ENCODE data around the gene RIMS4. TPM values are rescaled to one million over a fixed set of nuclear protein-coding genes. Genes with fewer than 3 reads are reported as not detected.
"Not testable (repeated sequence)": the region's sequence is repeated elsewhere in the genome, so short reads cannot be mapped to it uniquely, and the experiment has no call there.

Gene RIMS4
- total RNA-seq, 1 experiment from 2014 or later = 10.9 TPM

DNA sequence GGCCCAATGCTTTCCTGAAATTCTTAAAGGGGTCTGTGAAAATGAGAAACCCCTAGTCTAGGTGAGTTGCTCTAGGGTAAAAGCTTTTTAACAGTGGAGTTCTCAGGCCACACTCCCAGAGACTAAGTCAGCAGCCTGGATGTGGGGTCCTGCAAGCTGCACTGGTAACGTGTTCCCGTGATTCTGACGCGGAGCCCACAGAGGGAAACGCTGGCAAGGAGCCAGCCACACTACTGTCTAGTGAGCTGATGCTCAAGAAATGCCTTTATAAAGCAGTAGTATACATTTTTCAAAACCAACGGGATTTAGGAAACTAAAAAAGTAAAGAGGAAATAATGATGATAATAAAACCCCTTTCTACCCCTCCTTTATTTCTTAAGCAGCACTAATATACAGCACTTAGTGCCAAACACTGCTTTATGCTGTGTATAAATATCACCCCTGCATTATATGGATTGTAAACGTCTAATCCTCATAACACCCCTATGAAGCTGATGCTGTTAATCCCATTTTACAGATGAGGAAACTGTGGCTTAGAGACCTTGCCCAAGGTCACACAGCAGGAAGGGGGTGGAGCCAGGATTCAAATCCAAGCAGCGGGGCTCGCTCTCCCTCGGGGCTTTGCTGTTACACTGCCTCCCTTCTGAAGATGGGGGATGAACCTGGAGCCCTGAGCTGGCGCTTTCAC, 39.7 kb downstream of the RIMS4 start:
- in situ Hi-C loops (cut with HindIII; ENCODE audit: low sequenced_read_pairs) = no loop called here
- DNase-seq (ENCODE audit: low spot score) = no peak

DNA sequence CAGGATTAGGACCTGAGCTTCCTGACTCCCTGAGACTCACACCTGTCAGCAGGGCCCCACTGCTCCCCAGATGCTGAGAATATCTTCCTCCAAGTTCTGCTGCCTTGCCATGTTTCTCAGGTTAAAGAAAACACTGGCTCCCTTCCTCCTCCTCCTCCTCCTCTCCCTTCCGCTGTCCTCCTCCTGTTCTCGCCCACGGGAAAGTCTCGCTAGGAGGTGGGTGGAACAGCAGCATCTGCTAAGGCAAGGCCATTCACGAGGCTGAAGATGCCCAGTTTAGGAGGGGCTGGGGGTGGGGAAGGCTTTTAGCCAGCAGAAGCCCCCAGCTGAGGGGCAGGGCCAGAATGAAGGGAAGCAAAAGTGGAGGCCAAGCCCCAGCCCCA, 40.9 kb downstream of the RIMS4 start:
- DNase-seq (ENCODE audit: low spot score) = no peak
- in situ Hi-C loops (cut with HindIII; ENCODE audit: low sequenced_read_pairs) = no loop called here

DNA sequence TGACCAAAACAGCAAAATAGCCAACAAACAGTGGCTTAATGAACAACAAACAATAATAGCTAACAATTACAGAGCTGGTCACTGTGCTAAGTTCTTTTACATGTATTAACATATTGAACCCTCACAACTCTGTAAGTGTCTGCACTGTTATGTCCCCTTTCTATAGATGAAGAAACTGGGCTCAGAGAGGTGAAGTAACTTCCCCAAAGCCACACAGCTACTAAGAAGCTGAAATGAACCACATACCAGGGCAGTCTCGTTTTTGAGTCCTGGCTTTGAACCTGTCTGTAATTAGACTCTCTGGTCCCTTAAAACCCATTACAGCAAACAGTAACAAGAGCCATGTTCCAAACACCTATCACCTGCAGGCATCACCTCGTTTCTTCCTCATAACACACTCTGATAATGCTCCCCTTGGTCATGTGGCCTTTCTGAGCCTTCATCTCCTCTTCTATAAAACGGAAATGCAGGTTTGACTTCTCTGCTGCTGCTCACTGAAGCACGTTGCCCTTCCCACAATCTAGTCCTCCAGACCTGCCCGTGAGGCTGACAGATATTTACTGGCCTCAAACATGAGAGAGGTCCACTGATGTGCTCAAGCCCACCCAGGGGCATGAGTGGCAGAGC, 41.4 kb downstream of the RIMS4 start:
- in situ Hi-C loops (cut with HindIII; ENCODE audit: low sequenced_read_pairs) = no loop called here
- no peak for DNase-seq (ENCODE audit: low spot score)

DNA sequence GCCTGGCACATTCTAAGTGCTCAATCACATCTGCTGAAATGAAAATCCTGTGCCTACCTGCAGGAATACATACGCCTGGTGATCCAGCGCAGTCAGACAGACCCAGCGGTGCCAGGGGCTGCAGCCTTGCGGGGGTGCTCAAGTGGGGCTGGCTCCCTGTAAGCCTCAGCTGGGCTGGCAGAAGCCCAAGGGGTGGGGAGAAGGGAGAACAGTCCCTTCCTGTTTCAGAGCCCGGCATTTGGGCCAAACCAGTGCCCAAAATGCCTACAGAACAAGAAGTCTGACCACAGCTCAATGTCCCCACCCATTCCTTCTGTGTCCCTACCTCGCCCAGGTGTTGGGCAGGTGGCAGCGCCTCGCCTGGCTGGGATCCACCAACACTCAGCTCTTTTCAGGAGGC, 42.1 kb downstream of the RIMS4 start:
- no peak for DNase-seq (ENCODE audit: low spot score)
- in situ Hi-C loops (cut with HindIII; ENCODE audit: low sequenced_read_pairs) = no loop called here

DNA sequence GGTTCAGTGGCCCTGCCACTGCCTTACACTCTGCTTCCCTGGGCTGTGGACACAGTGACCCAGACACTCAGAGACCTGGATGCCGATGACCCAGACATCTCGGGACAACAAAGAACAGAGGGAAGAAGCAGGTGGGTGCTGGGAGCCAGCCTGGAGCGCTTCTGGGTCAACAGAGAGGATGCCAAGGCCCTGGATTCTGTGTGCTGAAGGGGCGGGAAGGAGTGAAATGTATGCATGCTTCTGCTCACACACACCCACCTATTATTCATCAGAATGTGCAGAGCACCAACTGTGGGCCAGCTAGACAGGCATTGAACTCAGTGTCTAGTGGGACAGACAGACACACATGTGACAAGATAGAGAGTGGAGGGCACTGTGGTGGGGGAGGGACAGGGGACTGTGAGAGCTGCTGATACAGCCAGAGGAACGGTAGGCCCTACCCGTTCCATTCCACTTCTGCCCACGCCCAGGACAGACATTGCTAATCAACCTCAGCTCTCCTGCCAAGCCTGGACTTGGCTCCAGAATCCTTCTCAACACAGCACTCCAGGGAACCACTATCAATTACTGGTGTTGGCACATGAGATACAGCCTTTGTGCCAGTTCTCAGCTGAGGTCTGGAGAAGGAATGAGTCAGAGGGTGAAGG, 44.5 kb downstream of the RIMS4 start:
- DNase-seq (ENCODE audit: low spot score) = no peak
- in situ Hi-C loops (cut with HindIII; ENCODE audit: low sequenced_read_pairs) = no loop called here

DNA sequence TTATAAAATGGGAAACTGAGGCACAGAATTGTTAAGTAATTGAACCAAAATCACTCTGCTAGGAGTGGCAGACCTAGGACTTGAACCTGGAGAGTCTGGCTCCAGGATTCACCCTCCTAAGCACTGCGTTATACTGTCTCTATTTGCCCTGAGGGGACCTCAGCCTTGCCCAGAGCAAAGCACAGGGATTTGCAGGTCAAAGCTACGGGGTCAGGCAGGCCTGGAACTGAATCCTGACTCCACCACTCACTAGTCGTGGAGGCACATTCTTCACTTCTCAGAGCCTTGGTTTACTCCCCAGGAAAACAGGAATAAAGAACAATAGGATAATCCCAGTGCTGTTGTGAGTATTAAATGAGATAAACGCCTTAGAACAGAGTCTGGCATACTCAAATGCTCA, 45.3 kb downstream of the RIMS4 start:
- DNase-seq (ENCODE audit: low spot score) = no peak
- in situ Hi-C loops (cut with HindIII; ENCODE audit: low sequenced_read_pairs) = no loop called here

DNA sequence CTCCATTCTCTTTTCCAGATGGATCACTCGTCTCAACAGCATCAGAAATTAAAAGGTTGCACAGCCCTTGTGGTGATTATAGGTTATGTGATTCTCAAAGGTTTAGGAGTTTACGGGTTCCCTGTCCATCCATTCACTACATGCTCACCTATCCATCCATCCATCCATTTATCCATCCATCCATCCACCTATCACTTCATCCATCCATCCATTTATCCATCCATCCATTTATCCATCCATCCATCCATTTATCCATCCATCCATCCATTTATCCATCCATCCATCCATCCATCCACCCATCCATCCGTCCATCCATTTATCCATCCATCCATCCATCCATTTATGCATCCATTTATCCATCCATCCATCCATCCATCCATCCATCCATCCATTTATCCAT, 46.5 kb downstream of the RIMS4 start:
- DNase-seq (ENCODE audit: low spot score); in situ Hi-C loops (cut with HindIII; ENCODE audit: low sequenced_read_pairs): not testable (repeated sequence)

DNA sequence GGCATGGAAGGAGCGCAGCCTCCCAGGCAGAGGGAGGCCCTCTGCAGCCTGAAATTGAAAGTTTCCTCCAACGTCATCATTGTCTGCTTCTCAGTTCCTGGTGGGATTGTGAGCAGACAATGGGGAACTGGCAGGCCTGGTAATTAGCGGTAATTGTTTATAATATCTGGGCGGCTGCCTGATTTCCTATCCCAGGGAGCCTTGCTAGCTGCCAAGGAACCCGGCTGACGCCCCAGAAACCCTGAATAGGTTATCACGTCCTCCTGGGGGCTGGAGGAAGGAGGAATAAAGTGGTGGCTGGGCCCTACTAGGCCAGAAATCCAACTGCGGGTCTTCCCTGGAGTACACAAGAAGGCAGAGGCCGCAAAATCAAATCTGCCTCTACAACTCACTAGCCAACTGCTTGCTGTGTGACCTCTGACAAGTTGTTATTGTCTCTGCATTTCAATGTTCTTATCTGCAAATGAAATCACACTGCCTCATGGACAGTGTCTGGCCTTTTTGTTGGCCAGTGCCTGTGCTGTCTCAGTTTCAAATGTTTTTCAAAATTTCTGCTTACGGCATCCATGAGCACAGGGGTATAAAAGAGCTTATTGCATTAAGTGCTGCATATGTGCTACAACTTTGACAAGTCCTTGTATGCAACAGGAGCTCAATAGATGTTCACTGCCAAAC, 47.7 kb downstream of the RIMS4 start:
- DNase-seq (ENCODE audit: low spot score) = no peak
- in situ Hi-C loops (cut with HindIII; ENCODE audit: low sequenced_read_pairs) = no loop called here

DNA sequence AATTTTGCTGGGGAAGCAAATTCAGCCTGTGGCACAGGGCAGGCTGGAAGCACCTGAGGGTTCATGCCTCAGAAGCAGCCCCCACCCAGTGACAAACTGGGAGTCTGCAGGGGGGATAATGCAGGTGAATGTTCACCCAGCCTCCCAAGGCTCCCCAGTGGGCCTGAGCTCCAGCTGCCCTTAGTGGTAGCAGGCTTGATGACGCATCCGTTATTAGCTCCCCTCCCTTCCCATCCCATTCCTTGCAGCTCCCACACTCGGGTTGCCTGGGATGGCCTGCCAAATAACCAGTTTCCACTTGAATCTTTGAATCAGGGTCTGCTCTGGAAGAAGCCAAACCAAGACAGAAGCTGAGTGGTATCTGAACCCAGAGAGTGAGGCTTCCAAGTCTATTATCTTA, 48.9 kb downstream of the RIMS4 start:
- in situ Hi-C loops (cut with HindIII; ENCODE audit: low sequenced_read_pairs) = no loop called here
- DNase-seq (ENCODE audit: low spot score) = no peak

DNA sequence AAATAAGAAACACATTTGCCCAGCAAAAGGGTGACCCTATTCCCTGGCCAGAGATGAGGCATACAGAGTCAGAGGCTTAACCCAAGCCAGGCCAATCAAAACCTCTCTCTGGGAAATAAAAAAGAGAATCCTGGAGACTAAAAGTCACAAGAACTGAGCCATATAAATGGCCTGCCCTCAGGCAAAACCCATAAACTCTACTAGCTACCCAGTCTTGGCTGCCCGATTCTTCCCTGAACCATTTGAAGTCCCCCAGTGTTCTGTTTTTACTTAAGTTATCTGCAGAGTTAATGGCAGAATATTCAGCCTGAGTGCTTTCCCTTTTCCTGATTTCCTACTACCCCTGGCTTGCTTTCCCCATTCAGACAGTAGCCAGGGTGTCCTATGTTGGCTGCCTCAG, 50.8 kb downstream of the RIMS4 start:
- in situ Hi-C loops (cut with HindIII; ENCODE audit: low sequenced_read_pairs) = no loop called here
- DNase-seq (ENCODE audit: low spot score) = no peak

DNA sequence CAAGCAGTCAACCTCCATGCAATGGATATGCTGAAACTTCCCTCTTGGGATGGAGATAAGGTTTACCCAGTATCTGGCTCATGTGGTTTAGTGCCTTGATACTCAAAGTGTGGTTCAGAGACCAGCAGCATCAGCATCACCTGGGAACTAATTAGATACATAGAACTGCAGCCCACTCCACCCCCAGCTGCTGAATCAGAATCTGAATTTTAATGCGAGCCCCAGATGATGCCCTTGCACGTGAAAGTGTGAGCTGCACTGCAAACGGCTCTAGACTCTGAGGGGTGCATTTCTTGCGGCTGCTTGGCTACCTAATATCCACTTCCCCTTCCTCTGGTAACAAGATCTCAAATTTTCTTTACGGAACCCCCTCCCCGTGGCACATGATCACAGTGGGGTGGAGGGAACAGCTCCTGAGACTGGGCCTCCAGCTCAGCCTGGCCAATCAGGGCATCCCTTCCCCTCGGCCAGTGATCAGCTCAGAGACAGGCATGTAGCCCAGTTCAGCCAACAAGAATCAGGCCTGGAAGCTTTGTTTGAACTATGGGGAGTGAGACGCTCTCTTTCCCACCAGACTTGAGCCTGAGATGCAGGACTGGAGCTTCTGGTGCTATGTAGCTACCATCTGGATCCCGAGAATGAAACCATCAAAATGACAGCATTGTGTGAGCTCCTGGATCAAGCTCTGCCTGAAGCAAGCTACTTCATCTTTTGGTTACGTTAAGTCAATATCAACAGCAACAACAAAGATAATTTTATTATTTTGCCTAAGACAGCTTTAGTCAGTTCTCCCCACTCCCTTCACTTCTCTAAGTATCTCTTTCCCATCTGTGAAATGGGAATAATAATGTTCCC, 51.9 kb downstream of the RIMS4 start:
- in situ Hi-C loops (cut with HindIII; ENCODE audit: low sequenced_read_pairs) = no loop called here
- no peak for DNase-seq (ENCODE audit: low spot score)

DNA sequence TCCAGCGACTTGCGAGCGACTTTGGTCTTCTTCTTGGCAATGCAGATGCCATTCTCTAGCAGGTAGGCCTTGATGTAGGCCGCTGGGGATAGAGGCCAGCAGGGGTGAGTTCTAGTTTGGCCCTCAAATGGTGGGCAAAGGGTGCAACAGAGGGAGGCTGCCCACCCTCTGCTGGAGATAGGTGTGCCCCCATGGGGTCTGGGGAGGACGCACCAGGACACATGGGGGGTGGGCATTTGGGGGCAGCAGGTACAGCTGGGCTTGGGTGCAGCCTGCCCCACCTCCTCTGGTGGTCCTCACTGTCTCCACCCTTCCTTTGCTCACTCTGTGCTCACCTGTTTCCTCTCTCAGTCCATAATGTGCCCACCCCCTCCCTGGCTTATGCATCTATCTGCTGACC, 53.4 kb downstream of the RIMS4 start:
- DNase-seq (ENCODE audit: low spot score) = no peak
- in situ Hi-C loops (cut with HindIII; ENCODE audit: low sequenced_read_pairs) = no loop called here

DNA sequence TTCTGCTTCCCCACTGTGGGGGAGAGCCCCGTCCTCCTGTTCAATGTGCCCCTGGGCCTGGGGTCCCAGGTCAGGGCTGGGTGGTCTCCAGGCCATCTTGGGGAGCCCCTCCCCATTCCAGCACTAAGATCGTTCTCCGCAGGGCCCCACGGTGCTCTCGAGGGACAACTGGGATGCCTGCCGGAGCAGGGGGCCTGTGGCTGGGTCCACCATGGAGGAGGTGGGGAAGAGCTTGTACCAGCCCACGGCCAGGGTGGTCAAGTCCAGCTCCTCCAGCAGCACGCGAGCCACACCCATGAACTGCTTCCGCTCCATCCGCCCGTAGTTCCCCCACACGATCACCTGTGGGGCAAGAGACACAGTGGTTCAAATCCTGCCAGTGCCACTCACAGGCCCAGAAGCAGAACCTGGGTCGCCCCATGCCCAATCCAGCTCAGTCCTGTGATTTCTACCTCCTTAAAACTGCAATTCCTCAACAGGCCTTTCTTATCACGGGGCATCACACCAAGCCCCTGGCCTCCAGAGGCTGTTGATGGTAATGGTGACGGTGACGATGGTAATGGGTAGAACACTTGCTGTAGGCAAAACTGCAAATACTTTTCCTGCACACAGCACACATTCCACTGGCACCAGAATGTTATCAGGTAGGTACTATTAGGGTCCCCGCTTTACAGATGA, 54.2 kb downstream of the RIMS4 start:
- in situ Hi-C loops (cut with HindIII; ENCODE audit: low sequenced_read_pairs) = no loop called here
- DNase-seq (ENCODE audit: low spot score) = no peak

DNA sequence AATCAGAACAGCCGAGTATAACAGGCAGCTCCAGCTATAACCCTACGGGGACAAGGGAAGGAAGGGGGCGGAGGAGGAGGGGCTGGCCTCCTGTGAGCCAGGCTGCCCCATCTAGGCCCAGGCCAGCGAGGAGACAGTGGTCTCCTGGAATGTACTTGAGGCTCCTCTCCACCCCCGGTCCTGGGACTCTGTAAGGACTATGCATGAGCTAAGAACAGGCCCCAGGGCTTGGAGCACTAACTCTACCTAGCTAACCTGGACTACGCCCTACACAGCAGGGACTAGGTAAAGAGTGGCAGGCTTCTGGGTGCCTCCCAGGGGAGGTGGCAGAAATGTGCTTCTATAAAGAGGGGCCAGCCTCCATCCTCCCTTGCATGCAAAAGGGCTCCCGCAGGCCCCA, 55.8 kb downstream of the RIMS4 start:
- DNase-seq (ENCODE audit: low spot score) = no peak
- in situ Hi-C loops (cut with HindIII; ENCODE audit: low sequenced_read_pairs) = no loop called here

DNA sequence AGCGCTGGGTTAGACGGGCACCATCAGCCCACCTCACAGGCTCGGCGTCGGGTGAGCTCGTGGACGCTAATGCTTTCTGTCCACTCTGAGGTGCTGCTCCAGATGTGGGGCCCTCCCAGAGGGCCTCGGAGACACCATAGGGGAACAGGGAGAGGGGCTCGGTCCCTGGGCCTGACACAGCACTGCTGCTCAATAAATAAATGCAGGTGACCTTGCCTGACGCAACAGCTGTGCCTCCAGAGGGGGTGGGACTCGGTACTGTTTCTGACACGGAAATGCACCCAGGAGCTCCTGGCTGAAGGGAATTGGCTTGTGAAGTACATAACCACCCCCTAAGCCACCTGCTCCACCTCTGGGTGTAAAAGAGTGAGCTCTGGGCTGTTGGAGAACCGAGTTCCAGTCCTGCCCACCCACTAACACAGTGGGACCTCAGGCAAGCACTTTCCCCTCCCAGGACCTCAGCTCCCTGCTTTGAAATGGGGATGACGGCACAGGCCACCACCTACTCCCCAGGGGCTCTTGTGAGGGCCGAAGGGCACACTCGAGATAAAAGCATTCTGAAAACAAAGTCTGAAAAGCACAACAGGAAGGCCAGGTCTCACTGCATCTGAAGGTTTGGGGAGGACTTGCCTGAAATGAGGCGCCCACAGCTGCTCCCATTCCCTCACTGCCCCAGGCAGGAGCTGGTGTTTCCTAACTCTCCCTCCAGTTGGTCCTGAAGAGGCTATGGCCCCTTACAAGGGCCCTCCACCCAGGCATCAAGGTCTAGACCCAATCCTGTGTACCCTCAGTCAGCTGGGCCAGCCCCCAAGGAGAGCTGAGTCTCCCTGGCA, 58.0 kb downstream of the RIMS4 start:
- DNase-seq (ENCODE audit: low spot score) = no peak
- in situ Hi-C loops (cut with HindIII; ENCODE audit: low sequenced_read_pairs) = no loop called here

DNA sequence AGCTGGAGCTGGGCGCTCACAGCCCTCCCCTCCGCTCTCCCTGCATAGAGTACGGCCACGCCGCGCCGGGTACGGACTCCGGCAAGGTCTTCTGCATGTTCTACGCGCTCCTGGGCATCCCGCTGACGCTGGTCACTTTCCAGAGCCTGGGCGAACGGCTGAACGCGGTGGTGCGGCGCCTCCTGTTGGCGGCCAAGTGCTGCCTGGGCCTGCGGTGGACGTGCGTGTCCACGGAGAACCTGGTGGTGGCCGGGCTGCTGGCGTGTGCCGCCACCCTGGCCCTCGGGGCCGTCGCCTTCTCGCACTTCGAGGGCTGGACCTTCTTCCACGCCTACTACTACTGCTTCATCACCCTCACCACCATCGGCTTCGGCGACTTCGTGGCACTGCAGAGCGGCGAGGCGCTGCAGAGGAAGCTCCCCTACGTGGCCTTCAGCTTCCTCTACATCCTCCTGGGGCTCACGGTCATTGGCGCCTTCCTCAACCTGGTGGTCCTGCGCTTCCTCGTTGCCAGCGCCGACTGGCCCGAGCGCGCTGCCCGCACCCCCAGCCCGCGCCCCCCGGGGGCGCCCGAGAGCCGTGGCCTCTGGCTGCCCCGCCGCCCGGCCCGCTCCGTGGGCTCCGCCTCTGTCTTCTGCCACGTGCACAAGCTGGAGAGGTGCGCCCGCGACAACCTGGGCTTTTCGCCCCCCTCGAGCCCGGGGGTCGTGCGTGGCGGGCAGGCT, 60.1 kb downstream of the RIMS4 start:
- DNase-seq (ENCODE audit: low spot score) = no peak

DNA sequence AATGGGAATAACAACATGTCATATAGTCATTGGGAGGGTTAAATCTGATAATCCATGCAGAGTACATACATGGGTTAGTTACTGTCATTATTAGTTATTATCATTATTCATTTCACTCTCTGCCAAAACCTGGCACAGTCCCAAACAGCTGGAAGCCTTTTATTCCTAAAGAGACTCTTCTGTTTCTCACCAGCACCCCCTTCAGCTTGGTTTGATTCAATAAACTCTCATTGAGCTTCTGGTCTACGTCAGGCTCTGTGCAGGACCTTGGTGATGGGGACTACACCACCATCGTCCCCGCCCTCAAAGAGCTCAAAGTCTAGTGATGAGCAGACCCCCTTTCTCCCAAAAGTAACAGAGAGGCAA, 62.4 kb downstream of the RIMS4 start:
- DNase-seq (ENCODE audit: low spot score) = no peak
- in situ Hi-C loops (cut with HindIII; ENCODE audit: low sequenced_read_pairs) = no loop called here

More for the DNA sequence above, 60.1 kb downstream of the RIMS4 start:
- in situ Hi-C loops (cut with HindIII; ENCODE audit: low sequenced_read_pairs) = no loop called here

Data from G401 (cell line).